Type B pancreatic cell (in vitro differentiated cells): ENCODE measurements around the gene TBCC. TPM values are rescaled to one million over a fixed set of nuclear protein-coding genes. Genes with fewer than 3 reads are reported as not detected.

Experiments
- DNase-seq: peaks from one replicate; pipeline ENCODE4 v3.0.0; 2021; ENCODE audit warnings: mixed read lengths; ENCODE audit not compliant: unreplicated experiment; ENCODE audit errors: extremely low spot score
- H3K27ac Mint-ChIP-seq: 2 replicates; pipeline ENCODE4 v1.8.0; 2021; ENCODE audit warnings: mild to moderate bottlenecking, mixed read lengths
- H3K27me3 Mint-ChIP-seq: 2 replicates; pipeline ENCODE4 v1.8.0; 2021; ENCODE audit warnings: mixed read lengths
- H3K36me3 Mint-ChIP-seq: 2 replicates; pipeline ENCODE4 v1.8.0; 2021; ENCODE audit warnings: mixed read lengths
- H3K4me1 Mint-ChIP-seq: one replicate; pipeline ENCODE4 v1.8.0; 2021; ENCODE audit warnings: mixed read lengths; ENCODE audit not compliant: unreplicated experiment
- H3K4me3 Mint-ChIP-seq: 2 replicates; pipeline ENCODE4 v1.8.0; 2021; ENCODE audit warnings: mild to moderate bottlenecking, mixed read lengths
- H3K9me3 Mint-ChIP-seq: 2 replicates; pipeline ENCODE4 v1.8.0; 2021; ENCODE audit warnings: mixed read lengths
- total RNA-seq: library from RNA; stranded (reverse); gene quantifications from 2 replicates; pipeline ENCODE4 v1.2.1, GENCODE V29; 2021; ENCODE audit warnings: low replicate concordance
- TF ChIP-seq, protein P1 (sequence below): fragments of 200-600 bp; sonication (generic); conservative IDR thresholded peaks from 2 replicates; pipeline ENCODE4 v1.5.0; 2021; ENCODE audit warnings: antibody characterized with exemption, mild to moderate bottlenecking

TBCC gene
- total RNA-seq, 1 donor from 2014 or later = 29.3 TPM

DNA sequence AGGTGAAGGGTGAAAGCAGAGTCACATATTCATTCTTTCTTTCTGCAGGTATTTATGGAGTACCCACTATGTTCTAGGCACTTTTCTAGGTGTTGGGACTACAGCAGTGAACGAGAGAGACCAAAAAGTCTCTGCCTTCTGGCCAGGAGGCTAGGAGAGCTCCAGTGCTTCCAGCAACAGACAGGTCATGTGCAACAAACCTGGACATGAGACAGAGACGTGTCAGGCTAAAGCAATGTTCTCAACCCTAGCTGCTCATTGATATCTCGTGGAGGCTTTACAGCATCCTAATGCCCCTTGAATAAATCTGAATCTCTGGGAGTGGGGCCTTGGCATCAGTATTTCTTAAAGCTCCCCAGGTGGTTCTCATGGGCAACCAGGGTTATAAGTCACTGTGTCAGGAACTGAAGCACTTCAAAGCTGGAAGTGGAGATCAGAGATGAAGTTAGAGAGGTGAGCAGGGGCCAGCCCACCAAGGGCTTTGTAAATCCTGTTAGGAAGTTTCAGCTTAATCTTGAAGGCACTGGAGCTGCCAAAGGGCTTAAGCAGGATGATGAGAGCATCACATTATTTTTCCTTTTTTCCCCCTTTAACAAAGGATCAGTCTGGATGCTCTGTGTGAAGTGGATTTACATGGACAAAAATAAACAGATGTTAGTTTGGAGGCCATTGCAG is 13.0 kb upstream of the TBCC start:
- DNase-seq = no peak
- peaks cover 10% of the 10 kb centered on the region for H3K36me3 Mint-ChIP-seq
- H3K9me3 Mint-ChIP-seq = no peaks in the 10 kb centered on the region
- TF ChIP-seq, protein P1, sequence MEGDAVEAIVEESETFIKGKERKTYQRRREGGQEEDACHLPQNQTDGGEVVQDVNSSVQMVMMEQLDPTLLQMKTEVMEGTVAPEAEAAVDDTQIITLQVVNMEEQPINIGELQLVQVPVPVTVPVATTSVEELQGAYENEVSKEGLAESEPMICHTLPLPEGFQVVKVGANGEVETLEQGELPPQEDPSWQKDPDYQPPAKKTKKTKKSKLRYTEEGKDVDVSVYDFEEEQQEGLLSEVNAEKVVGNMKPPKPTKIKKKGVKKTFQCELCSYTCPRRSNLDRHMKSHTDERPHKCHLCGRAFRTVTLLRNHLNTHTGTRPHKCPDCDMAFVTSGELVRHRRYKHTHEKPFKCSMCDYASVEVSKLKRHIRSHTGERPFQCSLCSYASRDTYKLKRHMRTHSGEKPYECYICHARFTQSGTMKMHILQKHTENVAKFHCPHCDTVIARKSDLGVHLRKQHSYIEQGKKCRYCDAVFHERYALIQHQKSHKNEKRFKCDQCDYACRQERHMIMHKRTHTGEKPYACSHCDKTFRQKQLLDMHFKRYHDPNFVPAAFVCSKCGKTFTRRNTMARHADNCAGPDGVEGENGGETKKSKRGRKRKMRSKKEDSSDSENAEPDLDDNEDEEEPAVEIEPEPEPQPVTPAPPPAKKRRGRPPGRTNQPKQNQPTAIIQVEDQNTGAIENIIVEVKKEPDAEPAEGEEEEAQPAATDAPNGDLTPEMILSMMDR = no peak
- H3K27me3 Mint-ChIP-seq = no peaks in the 10 kb centered on the region
- H3K4me3 Mint-ChIP-seq = no peak overlapping the region
- H3K4me1 Mint-ChIP-seq = peaks cover 6% of the 10 kb centered on the region
- no peak overlapping the region for H3K27ac Mint-ChIP-seq

DNA sequence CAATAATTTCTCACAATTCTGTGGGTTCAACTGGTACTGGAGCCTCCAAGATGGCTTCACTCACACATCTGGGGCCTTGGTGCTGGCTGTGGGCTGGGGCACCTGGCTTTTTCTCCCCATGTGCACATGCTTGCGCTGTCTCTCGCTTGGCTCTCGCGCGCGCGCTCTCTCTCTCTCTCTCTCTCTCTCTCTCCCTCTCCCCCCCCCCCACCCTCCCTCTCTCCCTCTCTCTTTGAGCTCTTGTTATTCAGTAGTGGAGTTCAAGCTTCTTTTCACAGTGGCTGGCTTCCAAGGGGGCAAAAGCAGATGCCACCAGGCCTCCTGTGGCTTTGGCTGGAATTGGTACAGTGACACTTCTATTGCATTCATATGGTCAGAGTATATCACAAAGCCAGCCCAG is 10.8 kb upstream of the TBCC start:
- Mint-ChIP-seq H3K27ac (no peak overlapping the region), H3K9me3 (no peaks in the 10 kb centered on the region), H3K4me3 (no peak overlapping the region), H3K4me1 (peaks cover 10% of the 10 kb centered on the region), H3K36me3 (peaks cover 10% of the 10 kb centered on the region), H3K27me3 (no peaks in the 10 kb centered on the region)
- TF ChIP-seq, protein P1 = no peak
- DNase-seq = no peak

DNA sequence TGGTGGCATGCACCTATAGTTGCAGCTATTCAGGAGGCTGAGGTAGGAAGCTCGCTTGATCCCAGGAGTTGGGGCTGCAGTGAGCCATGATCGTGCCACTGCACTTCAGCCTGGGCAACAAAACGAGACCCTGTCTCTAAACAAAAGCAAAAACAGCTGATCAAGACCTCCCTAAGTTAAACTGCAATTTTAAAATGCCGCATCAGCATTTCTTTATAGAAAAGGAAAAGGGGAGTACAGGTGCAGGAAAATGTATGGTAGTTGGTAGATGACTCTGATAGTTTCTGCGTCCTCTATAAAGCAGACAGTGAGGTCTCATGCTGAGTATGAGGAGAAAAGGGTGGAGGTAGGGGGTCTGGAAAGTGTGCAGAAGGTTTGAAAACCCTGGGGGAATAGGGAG is 8.9 kb upstream of the TBCC start:
- H3K27ac Mint-ChIP-seq = no peak overlapping the region

DNA sequence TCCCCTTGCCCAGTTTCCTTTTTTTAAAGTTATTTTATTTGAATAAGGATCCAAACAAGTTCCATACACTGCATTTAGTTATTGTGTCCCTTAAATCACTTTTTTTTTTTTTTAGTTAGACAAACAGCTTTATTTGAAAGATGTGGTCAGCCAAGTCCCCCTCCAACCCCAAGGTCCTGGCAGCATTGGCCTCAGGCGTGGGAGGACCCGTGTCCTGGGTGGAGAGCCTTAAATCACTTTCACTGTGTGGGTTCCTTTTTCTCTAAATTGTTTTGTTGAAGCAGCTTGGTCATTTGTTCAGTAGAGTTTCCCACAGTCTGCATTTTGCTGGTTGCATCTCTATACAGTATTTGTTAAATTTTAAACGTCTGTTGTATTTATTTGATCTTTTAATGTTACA is 5.2 kb upstream of the TBCC start:
- no peak for DNase-seq
- H3K27ac Mint-ChIP-seq = no peak overlapping the region
- H3K27me3 Mint-ChIP-seq = no peaks in the 10 kb centered on the region
- no peak overlapping the region for H3K4me3 Mint-ChIP-seq
- peaks cover 23% of the 10 kb centered on the region for H3K4me1 Mint-ChIP-seq
- H3K9me3 Mint-ChIP-seq = no peaks in the 10 kb centered on the region
- TF ChIP-seq, protein P1 = no peak
- peaks cover 4% of the 10 kb centered on the region for H3K36me3 Mint-ChIP-seq

More for the DNA sequence above, 8.9 kb upstream of the TBCC start:
- Mint-ChIP-seq H3K9me3 (no peaks in the 10 kb centered on the region), H3K4me3 (no peak overlapping the region), H3K27me3 (no peaks in the 10 kb centered on the region), H3K36me3 (peaks cover 10% of the 10 kb centered on the region), H3K4me1 (peaks cover 15% of the 10 kb centered on the region)
- DNase-seq = no peak
- TF ChIP-seq, protein P1 = no peak

DNA sequence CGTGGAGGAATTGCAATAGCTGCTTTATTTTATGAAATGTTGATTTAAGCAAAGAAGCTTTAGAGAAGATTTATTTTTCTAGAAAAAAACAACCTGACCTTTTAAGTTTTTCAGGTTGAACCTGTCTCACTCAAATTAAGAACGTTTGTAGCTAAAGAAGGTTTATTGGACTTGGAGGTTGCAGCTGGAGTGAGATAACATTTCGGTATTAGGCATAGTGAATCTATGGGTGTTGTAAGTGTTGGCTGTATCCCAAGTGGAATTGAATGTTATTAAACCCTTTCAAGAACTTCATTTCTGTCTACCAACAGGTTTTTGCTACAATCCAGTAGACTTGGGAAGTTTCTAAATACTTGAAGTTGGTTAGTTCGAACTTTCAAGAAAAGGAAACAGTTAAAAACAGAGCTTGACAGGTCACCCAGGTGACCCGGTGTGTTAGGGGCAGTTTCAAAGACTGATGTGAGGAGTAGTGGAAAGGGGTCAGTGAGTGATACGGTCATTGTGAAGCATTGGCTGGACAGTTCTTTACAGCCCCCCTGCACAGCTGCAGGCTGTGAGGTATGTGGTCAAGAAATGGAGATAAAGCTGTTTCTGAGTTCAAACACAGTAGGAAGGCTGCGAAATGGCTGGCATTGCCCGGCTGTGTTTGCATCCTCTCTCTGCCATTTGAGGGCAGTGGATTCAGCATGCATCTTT is 2.4 kb upstream of the TBCC start:
- TF ChIP-seq, protein P1 = no peak
- peak overlapping the region; percentile 98 for H3K27ac Mint-ChIP-seq
- no peaks in the 10 kb centered on the region for H3K9me3 Mint-ChIP-seq
- H3K36me3 Mint-ChIP-seq = peaks cover 4% of the 10 kb centered on the region
- no peak for DNase-seq
- H3K4me3 Mint-ChIP-seq = peak overlapping the region; percentile 98
- peaks cover 34% of the 10 kb centered on the region for H3K4me1 Mint-ChIP-seq
- H3K27me3 Mint-ChIP-seq = no peaks in the 10 kb centered on the region
